GM12892 (cell line): ENCODE results near the gene SMARCC1.

ENCODE experiments used
- POLR2A ChIP-seq: IDR thresholded peaks from 2 replicates; pipeline ENCODE4 v1.6.1; 2011; ENCODE audit warnings: low read depth, low read length, control low read depth
- TAF1 ChIP-seq: IDR thresholded peaks from 2 replicates; pipeline ENCODE4 v1.6.1; 2011; ENCODE audit warnings: low read depth, mild to moderate bottlenecking, control low read depth, low read length, borderline replicate concordance

DNA sequence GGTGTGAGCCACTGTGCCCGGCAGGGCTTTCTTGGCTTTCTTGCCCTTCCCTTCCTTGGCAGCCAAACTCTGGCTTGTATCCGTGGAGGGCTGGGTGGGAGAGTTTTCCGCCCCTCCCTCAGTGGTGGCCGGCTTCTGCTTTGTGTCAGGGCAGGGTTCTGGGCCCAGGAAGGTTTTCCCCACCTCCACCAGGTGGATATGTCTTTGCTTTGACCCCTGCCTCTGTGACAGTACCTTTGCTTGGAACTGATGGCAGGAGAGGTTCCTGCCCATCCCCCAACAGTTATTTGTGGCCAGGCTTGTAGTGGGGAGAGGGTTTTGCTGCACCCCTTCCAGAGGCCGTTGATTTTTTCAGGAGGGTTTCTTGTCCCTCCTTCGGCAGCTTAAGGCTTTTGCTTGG, 227.4 kb downstream of the SMARCC1 start:
- TF ChIP-seq POLR2A (no peak), TAF1 (no peak)
